NCI-H146 (cell line): Measurements from ENCODE around the gene RREB1.

Experiments used
- DNase-seq: peaks from one replicate; lab custom pipeline; 2025; lab: John Stamatoyannopoulos, UW

The RREB1 gene

DNA sequence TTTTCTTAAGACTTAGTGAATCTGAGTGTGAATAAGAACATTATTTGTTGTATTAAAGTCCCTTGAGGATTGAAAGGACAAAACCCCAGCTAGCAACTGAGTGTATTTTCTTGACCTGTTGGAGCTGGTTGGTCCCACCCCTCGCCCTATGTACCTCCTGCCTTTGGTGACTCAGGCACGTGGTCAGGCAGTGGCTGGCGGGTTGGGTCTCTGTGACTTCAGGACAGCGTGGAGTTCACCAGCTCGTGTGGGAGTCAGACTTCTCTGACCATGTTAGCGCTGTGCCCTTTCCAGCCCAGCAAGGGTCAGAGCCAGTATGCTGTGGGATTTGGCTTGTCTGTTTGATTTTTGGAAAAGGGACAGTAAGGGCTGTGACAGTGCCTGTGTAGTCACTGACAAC lies 111.5 kb downstream of the RREB1 start:
- no peak for DNase-seq

DNA sequence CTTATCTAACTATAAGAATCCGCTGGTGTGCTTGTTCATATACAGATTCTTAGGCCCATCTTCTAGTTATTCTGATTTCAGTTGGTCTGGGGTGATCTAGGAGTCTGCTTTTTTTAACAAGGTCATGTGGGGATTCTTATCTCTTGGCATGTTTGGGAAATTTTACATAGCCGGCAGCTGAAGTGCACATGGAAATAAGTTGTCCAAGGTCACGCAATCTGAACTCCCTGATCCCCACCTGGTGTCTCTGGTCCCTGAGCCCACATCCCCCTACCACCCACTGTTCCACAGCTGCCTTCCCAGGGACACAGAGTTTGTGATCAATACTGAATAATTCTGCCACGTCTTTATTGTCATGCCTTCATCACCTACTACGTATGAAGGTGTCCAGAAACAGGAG lies 114.4 kb downstream of the RREB1 start:
- DNase-seq: no peak

DNA sequence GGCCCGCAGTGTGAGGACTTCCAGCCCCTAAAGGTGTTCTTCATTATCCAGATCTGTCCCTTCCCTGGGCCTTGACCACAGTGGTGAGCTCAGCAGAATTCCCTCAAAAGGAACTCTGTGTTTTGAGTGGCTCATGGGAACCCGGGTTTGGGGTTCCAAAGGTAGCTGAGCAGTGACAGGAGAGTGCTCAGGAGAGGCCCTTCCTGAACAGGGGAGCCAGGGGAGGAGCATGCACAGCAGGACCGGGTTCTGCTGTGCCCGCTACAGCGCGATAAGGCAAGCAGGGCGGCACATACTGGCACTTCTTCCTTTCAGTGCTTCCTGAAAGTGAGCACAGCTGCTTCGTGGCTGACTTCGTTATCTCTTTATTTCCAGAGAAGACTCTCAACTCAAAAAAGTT lies 117.0 kb downstream of the RREB1 start:
- no peak for DNase-seq

DNA sequence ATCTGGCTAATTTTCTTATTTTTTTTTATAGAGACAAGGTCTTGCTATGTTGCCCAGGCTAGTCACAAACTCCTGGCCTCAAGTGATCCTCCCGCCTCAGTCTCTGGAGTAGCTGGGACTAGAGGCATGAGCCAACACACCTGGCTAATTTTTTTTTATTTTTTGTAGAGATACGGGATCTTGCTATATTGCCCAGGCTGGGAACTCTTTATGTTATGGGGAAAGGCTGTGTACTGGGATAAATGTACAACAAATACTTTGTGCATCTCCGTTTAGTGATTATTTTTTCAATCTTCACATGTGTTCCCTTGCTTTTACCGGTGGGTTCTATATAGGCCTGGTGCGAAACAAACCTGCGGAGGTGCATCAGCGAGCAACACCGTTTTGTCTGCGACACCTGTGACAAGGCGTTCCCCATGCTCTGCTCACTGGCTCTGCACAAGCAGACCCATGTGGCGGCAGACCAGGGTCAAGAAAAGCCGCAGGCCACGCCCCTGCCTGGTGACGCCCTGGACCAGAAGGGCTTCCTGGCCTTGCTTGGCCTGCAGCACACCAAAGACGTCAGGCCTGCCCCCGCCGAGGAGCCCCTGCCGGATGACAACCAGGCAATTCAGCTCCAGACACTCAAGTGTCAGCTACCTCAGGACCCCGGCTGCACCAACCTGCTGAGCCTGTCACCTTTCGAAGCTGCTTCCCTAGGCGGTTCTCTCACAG lies 121.1 kb downstream of the RREB1 start:
- no peak for DNase-seq

DNA sequence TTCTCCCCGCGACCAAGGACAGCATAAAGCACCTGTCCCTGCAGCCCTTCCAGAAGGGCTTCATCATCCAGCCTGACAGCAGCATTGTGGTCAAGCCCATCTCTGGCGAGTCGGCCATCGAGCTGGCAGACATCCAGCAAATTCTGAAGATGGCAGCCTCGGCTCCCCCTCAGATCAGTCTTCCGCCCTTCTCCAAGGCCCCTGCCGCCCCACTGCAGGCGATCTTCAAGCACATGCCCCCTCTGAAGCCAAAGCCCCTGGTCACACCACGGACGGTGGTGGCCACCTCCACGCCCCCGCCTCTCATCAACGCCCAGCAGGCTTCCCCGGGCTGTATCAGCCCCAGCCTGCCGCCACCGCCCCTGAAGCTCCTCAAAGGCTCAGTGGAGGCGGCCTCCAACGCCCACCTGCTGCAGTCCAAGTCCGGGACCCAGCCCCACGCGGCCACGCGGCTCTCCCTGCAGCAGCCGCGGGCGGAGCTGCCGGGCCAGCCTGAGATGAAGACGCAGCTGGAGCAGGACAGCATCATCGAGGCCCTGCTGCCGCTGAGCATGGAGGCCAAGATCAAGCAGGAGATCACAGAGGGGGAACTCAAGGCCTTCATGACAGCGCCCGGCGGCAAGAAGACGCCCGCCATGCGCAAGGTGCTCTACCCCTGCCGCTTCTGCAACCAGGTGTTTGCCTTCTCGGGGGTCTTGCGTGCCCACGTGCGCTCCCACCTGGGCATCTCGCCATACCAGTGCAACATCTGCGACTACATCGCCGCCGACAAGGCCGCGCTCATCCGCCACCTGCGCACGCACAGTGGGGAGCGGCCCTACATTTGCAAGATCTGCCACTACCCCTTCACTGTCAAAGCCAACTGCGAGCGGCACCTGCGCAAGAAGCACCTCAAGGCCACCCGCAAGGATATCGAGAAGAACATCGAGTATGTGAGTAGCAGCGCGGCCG lies 121.9 kb downstream of the RREB1 start:
- DNase-seq: no peak

DNA sequence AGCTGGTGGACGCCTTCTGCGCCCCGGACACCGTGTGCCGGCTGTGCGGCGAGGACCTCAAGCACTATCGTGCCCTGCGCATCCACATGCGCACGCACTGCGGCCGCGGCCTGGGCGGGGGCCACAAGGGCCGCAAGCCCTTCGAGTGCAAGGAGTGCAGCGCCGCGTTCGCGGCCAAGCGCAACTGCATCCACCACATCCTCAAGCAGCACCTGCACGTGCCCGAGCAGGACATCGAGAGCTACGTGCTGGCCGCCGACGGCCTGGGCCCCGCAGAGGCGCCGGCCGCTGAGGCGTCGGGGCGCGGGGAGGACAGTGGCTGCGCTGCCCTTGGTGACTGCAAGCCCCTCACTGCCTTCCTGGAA lies 122.5 kb downstream of the RREB1 start:
- DNase-seq: no peak

DNA sequence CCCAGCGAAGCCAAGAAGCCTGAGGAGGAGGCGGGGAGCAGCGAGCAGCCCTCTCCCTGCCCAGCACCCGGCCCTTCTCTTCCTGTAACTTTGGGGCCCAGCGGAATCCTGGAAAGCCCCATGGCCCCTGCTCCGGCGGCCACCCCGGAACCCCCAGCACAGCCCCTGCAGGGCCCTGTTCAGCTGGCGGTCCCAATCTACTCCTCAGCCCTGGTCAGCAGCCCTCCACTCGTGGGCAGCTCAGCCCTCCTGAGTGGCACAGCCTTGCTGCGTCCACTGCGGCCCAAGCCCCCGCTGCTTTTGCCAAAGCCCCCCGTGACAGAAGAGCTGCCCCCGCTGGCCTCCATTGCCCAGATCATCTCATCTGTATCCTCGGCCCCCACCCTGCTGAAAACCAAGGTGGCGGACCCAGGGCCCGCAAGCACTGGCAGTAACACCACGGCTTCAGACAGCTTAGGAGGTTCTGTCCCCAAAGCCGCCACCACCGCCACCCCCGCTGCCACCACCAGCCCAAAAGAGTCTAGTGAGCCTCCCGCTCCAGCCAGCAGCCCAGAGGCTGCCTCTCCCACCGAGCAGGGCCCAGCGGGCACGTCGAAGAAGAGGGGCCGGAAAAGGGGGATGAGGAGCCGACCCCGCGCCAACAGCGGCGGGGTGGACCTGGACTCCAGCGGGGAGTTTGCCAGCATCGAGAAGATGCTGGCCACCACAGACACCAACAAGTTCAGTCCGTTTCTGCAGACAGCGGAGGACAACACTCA lies 123.4 kb downstream of the RREB1 start:
- no peak for DNase-seq

DNA sequence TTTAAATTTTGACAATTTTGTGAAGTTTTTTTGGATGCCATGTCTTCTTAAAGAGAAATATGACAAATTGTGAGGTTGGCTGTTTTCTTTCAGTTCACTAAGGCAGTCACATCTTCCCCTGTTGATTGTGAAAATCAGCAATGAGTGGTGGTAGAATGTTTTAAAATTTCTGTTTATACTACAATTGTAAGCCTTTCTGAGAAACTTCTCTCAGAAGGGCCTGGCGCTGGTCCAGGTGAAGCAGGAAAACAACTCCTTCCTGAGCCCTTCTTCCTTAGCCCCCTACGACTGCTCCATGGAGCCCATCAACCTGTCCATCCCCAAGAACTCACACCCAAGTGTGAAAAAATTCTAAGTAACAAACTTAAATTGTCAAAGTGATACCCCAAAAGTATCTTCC lies 124.6 kb downstream of the RREB1 start:
- DNase-seq: no peak

DNA sequence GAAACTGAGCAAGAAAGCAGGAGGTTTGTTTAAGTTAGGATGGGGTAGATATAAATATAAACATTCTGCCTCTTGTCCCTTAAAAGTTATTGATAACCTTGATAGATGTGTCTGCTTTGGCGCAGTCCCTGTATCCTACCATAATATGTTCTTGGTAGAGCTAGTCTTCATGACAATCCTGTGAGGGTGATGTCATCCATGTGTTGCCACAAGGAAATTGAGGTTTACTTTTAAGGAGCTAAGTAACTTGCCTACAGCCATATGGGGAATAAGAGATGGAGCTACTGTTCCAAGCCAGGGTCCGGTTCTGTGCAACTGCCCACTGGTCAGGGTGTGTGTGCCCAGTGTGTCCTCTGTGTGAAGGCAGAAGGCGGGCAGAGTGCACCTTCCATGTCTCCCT lies 126.8 kb downstream of the RREB1 start:
- DNase-seq: no peak

DNA sequence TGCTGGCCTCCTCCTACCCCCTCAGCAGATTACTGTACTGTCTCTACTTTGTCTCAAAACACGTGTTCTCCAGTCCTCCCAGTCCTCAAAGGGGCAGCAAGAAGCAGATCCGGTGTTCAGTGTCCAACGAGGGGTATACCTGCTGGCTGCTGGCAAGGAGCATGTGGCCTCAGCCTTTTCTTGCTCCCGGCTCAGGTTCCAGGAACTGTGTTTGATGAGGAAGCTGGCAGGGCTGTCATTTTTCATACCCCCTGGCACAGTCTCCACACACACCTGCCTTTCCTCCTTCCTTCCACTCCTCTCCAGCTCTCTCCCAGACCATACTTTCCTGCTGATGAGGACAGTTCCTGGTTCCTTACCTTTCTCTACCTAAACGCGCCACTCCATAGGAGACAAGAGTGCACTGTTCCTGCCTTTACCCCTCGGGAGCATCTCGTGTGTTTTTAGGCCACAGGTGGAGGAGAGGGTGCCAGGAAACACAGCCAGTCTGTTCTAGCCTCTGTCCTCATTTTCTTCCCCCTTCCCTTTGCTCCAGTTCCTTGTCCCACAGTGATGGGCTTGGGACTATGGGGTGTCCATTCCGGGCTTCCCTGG lies 128.0 kb downstream of the RREB1 start:
- no peak for DNase-seq

DNA sequence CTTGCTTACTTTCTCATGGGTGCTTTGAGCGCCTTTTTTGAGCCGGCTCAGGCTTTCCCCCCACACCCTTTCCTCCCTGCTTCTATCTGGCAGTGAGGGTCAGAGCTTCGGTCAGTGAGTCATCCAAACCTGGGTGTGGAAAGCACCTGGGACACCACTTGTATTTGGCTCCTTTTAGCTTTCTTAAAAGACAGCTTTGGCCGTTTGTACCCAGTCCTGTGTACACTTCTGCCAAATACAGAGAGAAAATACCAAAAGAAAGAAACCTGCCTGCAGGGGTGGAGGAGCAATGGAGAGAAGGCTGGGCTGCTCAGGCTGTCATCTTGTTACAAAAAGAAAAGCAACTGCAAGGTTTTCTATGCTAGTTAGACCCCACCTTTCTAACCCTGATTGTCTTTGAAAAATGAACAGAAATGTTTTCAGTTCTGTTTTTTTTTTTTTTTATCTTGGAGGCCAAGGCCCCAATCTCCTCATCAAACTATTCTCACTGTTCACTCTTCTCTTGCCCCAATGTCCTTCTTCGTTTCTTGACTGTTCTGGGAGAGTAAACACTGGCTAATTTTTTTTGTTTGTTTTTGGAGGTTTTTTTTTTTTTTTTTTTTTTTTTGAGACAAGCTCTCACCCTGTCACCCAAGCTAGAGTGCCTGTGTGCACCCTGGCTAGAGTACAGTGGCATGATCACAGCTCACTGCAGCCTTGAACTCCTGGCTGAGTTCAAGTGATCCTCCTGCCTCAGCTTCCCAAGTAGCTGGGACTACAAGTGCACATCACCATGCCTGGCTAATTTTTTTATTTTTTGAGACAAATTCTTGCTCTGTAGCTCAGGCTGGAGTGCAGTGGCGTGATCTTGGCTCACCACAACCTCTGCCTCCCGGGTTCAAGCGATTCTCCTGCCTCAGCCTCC lies 128.8 kb downstream of the RREB1 start:
- DNase-seq: no peak

DNA sequence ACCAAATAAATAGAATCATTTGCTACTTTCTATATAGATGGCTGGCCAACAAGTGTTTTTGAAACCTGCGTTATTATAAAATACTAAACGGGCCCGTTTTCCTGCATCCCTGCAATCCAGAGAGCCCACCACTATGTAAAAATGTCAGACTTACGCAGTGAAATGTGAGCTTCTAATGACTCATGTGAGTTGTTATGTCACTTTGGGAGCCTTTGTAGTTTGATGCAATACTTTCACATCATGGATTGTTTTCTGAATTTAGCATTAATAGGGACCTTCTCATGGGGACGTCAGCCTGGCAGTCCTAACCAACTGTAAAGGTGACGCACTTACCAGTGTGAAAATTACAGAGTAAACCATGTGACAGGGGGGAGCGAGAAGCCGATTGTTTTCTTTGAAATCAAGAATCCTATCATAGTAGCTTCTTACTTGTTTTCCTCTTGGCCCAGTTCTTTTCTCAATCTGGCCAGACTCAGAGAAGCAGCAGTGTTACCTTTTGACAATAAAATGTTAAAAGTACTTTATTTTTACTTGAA lies 130.0 kb downstream of the RREB1 start:
- no peak for DNase-seq

DNA sequence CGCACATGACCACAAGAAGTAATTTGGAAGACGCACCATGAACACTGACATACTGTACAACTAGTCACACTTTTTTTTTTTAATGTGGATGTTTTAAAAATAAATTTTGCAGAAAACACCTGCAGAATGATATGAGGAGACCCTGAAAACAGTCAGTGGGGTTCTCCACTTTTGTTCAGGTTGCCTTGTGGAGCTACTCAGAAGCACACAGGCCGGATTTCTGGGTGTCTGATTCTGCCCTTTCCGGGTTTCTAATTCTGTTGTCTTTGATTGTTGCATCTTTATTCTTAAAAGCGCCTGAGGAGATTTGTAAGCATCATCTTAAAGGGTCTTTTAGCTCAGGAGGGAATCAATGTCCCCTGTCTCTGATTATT lies 130.8 kb downstream of the RREB1 start:
- DNase-seq: no peak

DNA sequence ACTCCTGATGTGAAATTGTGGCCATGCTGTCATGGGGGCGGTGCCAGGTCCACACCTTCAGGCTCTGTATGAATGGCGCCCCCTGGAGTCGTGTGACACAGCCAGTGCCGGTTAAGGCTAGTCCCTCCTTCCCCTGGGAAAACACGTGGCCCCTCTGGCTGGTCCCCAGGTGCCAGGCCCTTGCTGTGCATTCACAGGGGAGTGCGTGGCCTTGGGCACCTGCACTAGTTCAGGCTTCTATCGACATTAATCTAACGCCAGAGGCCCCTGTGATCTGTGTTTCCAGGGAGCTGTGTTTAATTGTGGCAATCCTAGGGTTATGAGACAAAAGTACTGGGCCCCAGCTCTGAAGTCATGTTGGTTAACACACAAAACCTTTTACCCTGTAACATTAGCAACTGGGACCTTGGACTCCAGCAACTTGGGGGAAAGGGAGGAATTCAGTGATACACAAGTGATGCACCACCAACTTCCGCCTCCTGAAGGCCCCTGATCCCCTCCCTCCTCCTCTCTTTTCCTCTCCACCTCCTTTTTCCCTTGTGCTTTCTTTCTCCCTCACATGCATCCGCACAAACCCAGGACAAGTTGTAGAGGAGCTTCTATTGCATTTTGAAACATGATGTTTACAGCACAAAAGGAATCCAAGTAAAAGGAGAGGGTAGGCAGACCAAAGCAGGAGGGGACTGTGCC lies 131.3 kb downstream of the RREB1 start:
- peak; percentile 91 for DNase-seq

DNA sequence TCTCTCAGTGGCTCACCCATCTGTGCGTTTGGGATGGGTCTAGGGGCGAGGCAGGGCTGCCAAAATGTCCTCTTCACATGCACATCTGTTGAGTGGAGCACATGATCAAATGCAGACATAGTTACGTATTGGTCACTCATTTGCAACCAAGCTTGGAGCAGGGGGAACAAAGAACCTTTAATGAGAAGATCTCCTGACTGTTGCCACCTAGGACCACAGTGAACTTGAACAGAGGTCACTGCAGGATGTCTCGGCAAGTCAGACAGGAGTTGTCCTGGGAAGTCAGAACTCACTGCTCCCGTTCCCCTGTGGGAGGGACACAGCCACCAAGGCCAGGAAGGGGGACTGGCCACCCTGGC lies 131.8 kb downstream of the RREB1 start:
- DNase-seq: no peak

DNA sequence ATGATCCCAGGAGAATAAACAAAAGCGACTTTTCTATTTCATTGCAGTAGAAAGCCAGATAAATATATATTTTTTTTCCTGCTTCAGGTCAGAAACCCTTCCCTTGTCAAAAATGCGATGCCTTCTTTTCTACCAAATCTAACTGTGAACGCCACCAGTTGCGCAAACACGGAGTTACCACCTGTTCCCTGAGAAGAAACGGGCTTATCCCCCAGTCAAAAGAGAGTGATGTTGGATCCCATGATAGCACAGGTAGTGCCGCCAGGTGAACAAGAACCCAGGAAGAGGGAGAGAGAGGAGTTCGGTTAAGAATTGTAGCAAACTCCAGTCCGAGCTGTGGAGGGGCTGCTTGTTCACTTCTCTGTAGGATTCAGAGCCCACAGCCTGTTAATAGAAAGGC lies 132.6 kb downstream of the RREB1 start:
- no peak for DNase-seq

DNA sequence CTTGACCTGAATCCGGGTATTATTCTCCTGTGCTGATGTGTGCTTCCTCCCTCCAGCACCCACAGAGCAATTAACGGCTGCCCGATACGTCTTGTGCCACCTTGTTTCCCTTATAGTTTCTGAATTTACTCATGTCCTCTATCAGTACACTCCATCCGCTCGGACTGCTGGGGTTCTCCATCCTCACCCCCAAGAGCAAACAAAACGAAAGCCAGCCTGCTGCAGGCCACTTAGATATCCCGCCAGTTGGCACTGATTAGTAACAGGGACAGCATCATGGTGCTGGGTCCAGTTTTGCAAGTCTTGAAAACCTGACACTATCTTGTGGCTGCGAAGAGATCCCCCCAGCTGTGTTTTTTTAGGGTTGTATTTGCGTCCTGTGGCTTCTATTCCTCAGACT lies 133.4 kb downstream of the RREB1 start:
- no peak for DNase-seq

DNA sequence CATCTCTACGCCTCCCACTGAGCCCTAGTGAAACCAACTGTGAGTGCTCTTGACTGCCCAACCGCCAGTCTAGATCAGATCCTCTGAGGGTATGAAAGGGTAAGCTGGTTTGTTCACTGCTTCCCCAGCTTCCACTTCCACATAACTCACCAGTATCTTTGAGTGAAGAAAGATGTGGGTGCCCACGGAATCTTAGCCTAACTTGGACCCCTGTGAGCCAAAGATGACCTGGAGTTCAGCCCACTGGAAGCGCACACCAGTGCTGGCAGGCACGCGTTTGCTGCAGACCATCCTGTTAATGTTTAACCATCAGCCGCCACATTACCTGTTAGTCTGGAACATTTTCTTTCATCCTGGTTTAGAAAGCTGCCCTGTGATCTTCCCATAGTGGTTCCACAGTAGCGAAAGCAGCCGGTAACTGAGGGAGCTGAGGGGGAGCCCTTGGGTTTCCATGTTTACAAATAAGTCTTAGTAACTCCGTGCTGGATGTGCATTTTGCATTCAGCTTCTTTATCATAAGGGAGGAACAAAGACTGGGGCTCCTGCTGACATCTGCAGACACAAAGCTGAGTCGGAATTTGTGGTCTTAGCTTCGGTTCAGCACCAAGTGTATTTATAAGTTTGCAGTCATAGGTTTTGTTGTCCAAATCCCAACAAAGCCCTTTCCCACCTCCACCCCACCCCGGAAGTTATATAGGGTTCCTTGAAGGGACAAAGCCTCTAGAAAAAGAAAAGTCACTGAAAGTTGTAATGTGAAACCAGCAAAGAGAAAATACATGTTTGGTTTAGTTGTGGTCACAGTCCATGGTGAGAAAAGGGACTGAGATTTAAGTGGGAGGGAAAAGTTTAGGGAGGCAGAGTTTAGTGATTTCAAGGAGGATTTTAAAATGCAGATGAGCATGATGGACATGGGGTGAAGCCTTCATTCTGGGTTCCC lies 134.2 kb downstream of the RREB1 start:
- no peak for DNase-seq

DNA sequence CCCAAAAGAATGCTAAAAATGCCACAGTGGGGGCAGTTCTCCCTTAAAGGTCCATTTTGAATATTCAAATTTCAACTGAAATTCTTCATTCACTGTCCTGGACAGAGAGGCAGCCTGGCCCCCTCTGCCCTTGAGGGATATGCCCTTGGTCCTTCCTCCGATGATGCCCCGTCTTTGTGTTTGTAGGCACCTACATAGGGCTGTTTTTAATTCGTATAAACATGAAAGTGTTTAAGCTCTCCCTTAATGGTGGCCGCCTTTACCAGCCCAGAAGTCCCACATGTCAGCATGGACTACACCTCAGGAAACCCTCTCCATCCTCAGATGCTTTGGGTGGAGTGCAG lies 135.0 kb downstream of the RREB1 start:
- no peak for DNase-seq
